Measurements from ENCODE around the gene PPP1R12B.
"Not testable (repeated sequence)": the region's sequence is repeated elsewhere in the genome, so short reads cannot be mapped to it uniquely, and the experiment has no call there.

Gene PPP1R12B

DNA sequence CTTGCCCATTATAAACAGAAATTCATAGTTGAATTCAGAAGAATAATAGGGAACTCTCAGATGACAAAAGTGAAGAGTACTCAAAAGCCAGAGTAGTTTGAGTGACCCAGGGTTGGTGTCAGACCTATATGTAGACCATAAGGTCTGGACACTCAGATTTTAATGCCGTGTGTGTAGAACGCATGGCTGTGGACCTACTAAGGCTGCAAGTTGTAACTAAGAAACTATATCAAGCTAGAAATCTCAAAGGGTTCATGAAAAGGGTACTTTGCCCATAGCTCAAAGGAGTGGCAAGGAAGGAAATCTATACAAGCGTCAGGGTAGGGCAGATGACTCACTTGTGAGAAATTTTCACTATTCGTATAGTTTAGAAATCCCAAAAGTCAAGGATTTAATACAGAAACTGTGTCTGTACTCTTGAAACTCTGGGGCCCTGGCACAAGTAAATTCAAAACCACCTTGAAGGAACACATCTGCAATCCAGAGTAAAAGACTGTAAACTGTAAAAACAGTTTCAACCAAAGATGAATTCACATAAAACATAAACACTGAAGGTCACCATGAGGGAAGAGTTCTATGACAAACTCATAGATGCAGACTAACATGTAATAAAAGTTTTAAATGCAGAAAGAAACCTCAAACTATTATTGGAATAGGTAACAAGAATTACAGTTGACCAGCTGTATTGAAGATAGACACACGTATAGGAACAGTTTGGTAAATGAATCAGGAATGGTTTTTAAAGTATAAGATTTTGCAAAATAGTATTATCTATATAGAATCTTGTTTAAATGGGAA lies 108.1 kb downstream of the PPP1R12B start:
- not testable (repeated sequence) for DNase-seq

GRCh38 chr1:202458651-202459050 lies 110.2 kb downstream of the PPP1R12B start:
- DNase-seq, result peak; percentile 87 to 91

GRCh38 chr1:202459470-202460142 lies 111.1 kb downstream of the PPP1R12B start:
- peak in 1 of 2 experiments; percentile 42 for DNase-seq

DNA sequence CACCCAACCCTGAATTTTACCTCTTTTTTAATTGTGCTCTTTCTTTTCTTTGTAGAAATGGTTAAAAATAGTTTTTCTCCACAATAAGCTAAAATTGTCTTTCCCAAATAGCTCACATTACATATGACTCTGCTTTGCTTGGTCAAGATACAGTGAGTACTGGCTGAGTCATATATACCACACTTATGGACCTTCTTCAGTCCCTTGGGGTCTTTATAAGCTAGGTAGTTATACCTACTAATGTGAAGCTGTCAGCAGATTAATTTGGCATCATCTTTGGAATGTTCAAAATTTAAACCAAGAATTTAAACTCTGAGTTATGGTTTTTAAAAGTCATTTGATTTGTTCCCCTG lies 111.6 kb downstream of the PPP1R12B start:
- not testable (repeated sequence) for DNase-seq

- peak; percentile 29 to 65 for DNase-seq
Observed at GRCh38 chr1:202462342-202463076, 114.0 kb downstream of the PPP1R12B start.

GRCh38 chr1:202464153-202464742 lies 115.7 kb downstream of the PPP1R12B start:
- peak in 1 of 2 experiments; percentile 56 for DNase-seq

- not testable (repeated sequence) for DNase-seq
Observed at GRCh38 chr1:202465644-202466270, 117.3 kb downstream of the PPP1R12B start.

DNA sequence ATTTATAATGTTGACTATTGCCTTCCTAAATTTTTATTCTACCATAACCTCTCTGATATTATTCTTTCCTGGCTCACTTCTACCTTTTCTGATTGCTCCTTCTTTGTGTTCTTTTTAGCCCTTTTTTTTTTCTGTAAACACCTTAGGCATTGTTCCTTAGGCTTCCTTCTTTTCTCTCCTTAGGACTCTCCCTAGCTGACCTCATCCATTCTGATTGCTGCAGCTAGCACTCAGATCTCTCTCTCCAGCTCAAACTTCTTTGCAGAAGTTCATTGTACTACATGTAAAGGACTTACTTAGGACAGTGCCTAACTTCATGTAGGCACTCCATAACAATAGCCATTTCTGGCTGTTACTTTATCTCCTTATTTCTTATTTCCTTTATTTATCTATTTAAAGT lies 117.8 kb downstream of the PPP1R12B start:
- not testable (repeated sequence) for DNase-seq

DNA sequence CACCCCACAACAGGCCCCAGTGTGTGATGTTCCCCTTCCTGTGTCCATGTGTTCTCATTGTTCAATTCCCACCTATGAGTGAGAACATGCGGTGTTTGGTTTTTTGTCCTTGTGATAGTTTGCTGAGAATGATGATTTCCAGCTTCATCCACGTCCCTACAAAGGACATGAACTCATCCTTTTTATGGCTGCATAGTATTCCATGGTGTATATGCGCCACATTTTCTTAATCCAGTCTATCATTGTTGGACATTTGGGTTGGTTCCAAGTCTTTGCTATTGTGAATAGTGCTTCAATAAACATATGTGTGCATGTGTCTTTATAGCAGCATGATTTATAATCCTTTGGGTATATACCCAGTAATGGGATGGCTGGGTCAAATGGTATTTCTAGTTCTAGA lies 118.9 kb downstream of the PPP1R12B start:
- not testable (repeated sequence) for DNase-seq

GRCh38 chr1:202468695-202469094 lies 120.2 kb downstream of the PPP1R12B start:
- DNase-seq, result not testable (repeated sequence)

GRCh38 chr1:202469123-202469522 lies 120.6 kb downstream of the PPP1R12B start:
- not testable (repeated sequence) for DNase-seq

DNA sequence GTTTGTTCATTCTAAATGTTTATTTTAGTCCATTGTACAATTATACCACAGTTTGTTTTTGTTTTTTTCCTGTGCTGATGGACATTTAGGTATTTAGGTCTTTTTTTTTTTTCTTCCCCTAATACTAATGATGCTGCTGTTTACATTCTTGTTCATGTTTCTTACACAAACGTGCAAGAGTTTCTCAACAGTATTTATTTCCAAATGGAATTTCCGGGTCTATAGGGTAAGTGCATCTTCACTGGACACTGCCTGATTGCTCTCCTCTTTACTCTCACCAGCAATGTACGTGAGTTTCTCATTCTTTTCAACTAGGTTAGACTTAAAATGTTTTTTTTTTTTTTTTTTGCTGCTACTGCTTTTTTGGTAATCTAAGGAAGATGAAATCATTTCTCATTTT lies 122.7 kb downstream of the PPP1R12B start:
- no peak for DNase-seq

- not testable (repeated sequence) for DNase-seq
Observed at GRCh38 chr1:202472347-202473124, 124.0 kb downstream of the PPP1R12B start.

GRCh38 chr1:202473266-202474045 lies 125.0 kb downstream of the PPP1R12B start:
- not testable (repeated sequence) for DNase-seq

DNA sequence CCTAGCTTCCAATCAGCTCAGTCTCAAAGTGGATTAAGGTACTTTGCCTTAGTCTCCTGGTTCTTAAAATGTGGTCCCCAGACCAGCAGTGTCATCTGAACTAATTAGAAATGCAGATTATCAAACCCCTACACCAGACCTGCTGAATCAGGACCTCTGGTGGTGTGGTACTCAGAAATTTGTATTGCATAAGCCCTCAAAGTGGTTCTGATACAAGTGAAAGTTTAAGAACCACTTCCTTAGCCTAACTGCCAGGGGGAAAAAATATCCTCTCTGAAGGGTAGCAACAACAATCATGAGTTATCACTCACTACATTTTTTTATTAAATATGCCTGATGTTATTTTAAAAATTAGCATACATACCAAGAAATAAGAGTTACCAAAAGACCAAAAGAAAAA lies 131.2 kb downstream of the PPP1R12B start:
- not testable (repeated sequence) for DNase-seq

- DNase-seq, result not testable (repeated sequence)
Observed at GRCh38 chr1:202480640-202481039, 132.1 kb downstream of the PPP1R12B start.

DNA sequence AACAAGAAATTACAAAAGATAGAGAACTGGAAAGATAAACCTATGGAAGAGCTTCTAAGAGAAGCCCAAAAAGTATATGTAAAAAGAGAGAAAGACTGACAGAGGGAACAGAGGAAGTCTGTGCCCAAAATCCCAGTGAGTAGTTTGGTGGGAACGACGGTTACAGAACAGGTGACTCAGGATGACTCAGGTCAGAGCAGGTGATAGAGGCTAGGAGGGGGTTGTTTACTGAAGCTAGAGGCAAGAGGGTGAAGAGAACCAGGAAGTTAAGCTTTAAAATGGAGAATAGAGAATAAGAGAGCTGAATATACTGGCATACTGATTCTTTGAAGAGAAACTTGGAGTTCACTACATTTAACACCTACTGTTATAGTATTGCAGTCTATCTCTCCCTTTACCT lies 134.9 kb downstream of the PPP1R12B start:
- DNase-seq, result not testable (repeated sequence)

- not testable (repeated sequence) for DNase-seq
Observed at GRCh38 chr1:202484032-202484431, 135.5 kb downstream of the PPP1R12B start.

DNA sequence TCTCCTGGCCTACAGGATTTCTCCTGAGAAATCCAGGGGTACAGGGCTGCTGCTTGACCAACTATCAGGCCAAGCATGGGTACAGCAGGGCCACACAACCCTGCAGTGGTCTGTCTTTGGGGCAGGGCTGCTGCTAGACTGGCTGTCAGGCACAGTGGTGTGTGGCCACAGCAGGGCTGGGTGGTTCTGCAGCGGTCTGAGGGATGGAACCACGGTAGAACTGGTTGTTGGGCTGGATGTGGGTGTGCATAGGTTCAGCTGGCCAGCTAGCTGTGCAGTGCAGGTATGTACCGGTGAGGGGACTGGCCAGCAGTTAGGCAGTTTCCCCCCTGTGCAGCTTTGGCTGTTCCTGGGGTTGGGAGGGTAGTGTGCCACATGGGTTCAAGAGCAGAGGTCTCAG lies 136.3 kb downstream of the PPP1R12B start:
- not testable (repeated sequence) for DNase-seq

- DNase-seq, result not testable (repeated sequence)
Observed at GRCh38 chr1:202488178-202488649, 139.7 kb downstream of the PPP1R12B start.

DNA sequence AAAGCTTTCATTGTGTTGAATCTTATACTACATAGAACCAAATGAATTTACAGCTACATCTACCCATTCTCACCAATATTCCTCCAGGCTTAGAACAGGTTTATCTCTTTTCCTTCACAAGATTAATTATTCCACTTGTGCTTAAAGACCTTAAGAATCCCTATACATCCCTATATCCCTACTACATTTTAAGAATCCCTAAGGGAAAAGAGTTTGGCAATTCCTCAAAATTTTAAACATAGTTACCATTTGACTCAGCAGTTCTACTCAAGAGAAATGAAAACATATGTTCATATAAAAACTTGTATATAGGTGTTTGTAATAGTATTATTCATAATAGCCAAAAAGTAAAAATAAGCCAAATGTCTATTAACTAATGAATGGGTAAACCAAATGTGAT lies 140.6 kb downstream of the PPP1R12B start:
- not testable (repeated sequence) for DNase-seq

Measured in NCI-H524 (cell line).